DMS53 treated with DMSO at 0.1 percent for 48 hours (cell line): ENCODE data around the gene PLXNB2.

Experiments
- DNase-seq: peaks from one replicate; lab custom pipeline; 2025; ENCODE audit not compliant: unreplicated experiment; lab: John Stamatoyannopoulos, UW

The PLXNB2 gene

GRCh38 chr22:50299785-50300619 lies 7.4 kb downstream of the PLXNB2 start:
- no peak for DNase-seq

- no peak for DNase-seq
Measured at GRCh38 chr22:50298937-50299784, 8.3 kb downstream of the PLXNB2 start.

GRCh38 chr22:50298266-50298637 lies 9.2 kb downstream of the PLXNB2 start:
- no peak for DNase-seq

GRCh38 chr22:50297510-50298265 lies 9.8 kb downstream of the PLXNB2 start:
- DNase-seq = no peak

GRCh38 chr22:50296658-50297490 lies 10.6 kb downstream of the PLXNB2 start:
- no peak for DNase-seq

GRCh38 chr22:50294319-50294656 lies 13.2 kb downstream of the PLXNB2 start:
- DNase-seq = no peak

GRCh38 chr22:50293441-50294318 lies 13.8 kb downstream of the PLXNB2 start:
- DNase-seq = peak; percentile 50

GRCh38 chr22:50292643-50293440 lies 14.6 kb downstream of the PLXNB2 start:
- no peak for DNase-seq

GRCh38 chr22:50289942-50290630 lies 17.4 kb downstream of the PLXNB2 start:
- DNase-seq = no peak

GRCh38 chr22:50289151-50289941 lies 18.1 kb downstream of the PLXNB2 start:
- DNase-seq = no peak

- DNase-seq = no peak
Measured at GRCh38 chr22:50287731-50288130, 19.7 kb downstream of the PLXNB2 start.

- no peak for DNase-seq
Measured at GRCh38 chr22:50286701-50287318, 20.6 kb downstream of the PLXNB2 start.

- no peak for DNase-seq
Measured at GRCh38 chr22:50286275-50286674, 21.2 kb downstream of the PLXNB2 start.

- DNase-seq = no peak
Measured at GRCh38 chr22:50285568-50286229, 21.7 kb downstream of the PLXNB2 start.

- no peak for DNase-seq
Measured at GRCh38 chr22:50284479-50284878, 23.0 kb downstream of the PLXNB2 start.

- no peak for DNase-seq
Measured at GRCh38 chr22:50283821-50284220, 23.6 kb downstream of the PLXNB2 start.
